ENCODE data around the gene ANKS6. TPM values are rescaled to one million over a fixed set of nuclear protein-coding genes. Genes with fewer than 3 reads are reported as not detected.

Gene ANKS6
- total and polyA plus RNA-seq, 9 of the 15 experiments (the other 6 are each of a cell fraction or from before 2014, with no cell fraction given): 9.9 to 74.5 (median 36.9) TPM

- ChIA-PET POLR2A (no interaction called here), CTCF (ENCODE audit: low intra/inter-chr PET ratio) (no interaction called here)
- Histone ChIP-seq H3K79me2 (ENCODE audit: control insufficient read depth, insufficient read depth, low read length) (no peaks in the 10 kb centered on the region), H3K9me1 (ENCODE audit: control insufficient read depth, insufficient read depth, low read length) (no peaks in the 10 kb centered on the region), H3K36me3 (ENCODE audit: control insufficient read depth, insufficient read depth, low read length) (no peaks in the 10 kb centered on the region), H3K27me3 (ENCODE audit: control insufficient read depth in 2 of 2, insufficient read depth in 2 of 2, low read length in 2 of 2) (no peaks in the 10 kb centered on the region), H3K4me1 (replicated peaks in 1 of 2; ENCODE audit: control insufficient read depth in 2 of 2, insufficient read depth in 2 of 2, low read length in 2 of 2) (peaks cover 6 to 24% of the 10 kb centered on the region in 2 experiments), H3K9me3 (replicated peaks; ENCODE audit: control insufficient read depth, insufficient read depth, low read depth, low read length) (no peaks in the 10 kb centered on the region; the same call in 1 of the 2 replicates), H3K4me3 (no peak overlapping the region), H3K27ac (ENCODE audit: extremely low read depth, low read depth, low read length) (no peak overlapping the region), H3K4me2 (ENCODE audit: insufficient read depth, low read length) (no peak overlapping the region), H2AFZ (ENCODE audit: low read depth, low read length) (no peak overlapping the region), H3K9ac (ENCODE audit: insufficient read depth in 1 of 2, low read depth in 2 of 2, low read length in 2 of 2) (no peak overlapping the region), H4K20me1 (replicated peaks; ENCODE audit: control insufficient read depth, insufficient read depth, low read length) (no peaks in the 10 kb centered on the region)
- WGBS (ENCODE audit: insufficient coverage, low coverage, missing lambda C conversion rate): 92% methylated on average over 1 of the region's 1 CpG
- ATAC-seq (no peak), DNase-seq (ENCODE audit: extremely low read depth in 1 of 4, low spot score in 3 of 4) (no peak), FAIRE-seq (no peak)
- BruUV-seq (replicated peaks): no TSS peak
- intact Hi-C loops (cut with micrococcal nuclease) (no loop called here), in situ Hi-C loops (cut with MboI) (no loop called here)
- no peak for TF ChIP-seq EP300 (IDR thresholded peaks at IDR 0.05; ENCODE audit: low read length)
- no peak for TF ChIP-seq GATAD2A (IDR thresholded peaks at IDR 0.05)
- no peak for TF ChIP-seq ZNF212 (CRISPR knock-in tag; IDR thresholded peaks at IDR 0.05)
- no peak for TF ChIP-seq RAD21 (CRISPR knock-in tag; conservative IDR thresholded peaks at IDR 0.05 in 1 of 2, IDR thresholded peaks at IDR 0.05 in 1 of 2)
- no peak for TF ChIP-seq ZNF589 (CRISPR knock-in tag; IDR thresholded peaks at IDR 0.05; ENCODE audit: low read depth)
- TF ChIP-seq TEAD2 (tag; IDR thresholded peaks at IDR 0.05): no peak
- TF ChIP-seq FOXJ2 (tag; IDR thresholded peaks at IDR 0.05): no peak
- TF ChIP-seq ZKSCAN1 (IDR thresholded peaks at IDR 0.05; ENCODE audit: low read depth, low read length): no peak
- TF ChIP-seq CEBPB (tag; IDR thresholded peaks at IDR 0.05): no peak
- no peak for TF ChIP-seq MCM3 (IDR thresholded peaks at IDR 0.05)
- TF ChIP-seq, protein P1, sequence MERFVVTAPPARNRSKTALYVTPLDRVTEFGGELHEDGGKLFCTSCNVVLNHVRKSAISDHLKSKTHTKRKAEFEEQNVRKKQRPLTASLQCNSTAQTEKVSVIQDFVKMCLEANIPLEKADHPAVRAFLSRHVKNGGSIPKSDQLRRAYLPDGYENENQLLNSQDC (CRISPR knock-in tag; IDR thresholded peaks at IDR 0.05): no peak
- no peak for TF ChIP-seq ZNF77 (CRISPR knock-in tag; IDR thresholded peaks at IDR 0.05)
- TF ChIP-seq ZBED1 (IDR thresholded peaks at IDR 0.05): no peak
Observed at GRCh38 chr9:98801561-98801960, 5.2 kb upstream of the ANKS6 start.

Data from K562 (cell line).